HEK293T (cell line): Measurements from ENCODE around the gene DNAJB12.

Experiments
- ELF4 ChIP-seq: fragments of 450-650 bp; IDR thresholded peaks from 2 replicates; pipeline ENCODE4 v1.6.1; 2017; ENCODE audit warnings: antibody characterized with exemption
- FOXA1 ChIP-seq: fragments of 450-650 bp; IDR thresholded peaks from 2 replicates; pipeline ENCODE4 v1.6.1; 2016; ENCODE audit warnings: mild to moderate bottlenecking
- FOXK2 ChIP-seq: fragments of 450-650 bp; IDR thresholded peaks from 2 replicates; pipeline ENCODE4 v1.6.1; 2016; ENCODE audit warnings: mild to moderate bottlenecking
- FOXM1 ChIP-seq: fragments of 450-650 bp; IDR thresholded peaks from 2 replicates; pipeline ENCODE4 v1.6.1; 2017; ENCODE audit warnings: mild to moderate bottlenecking, borderline replicate concordance
- HDGF ChIP-seq: fragments of 450-650 bp; IDR thresholded peaks from 2 replicates; pipeline ENCODE4 v1.6.1; 2017; ENCODE audit warnings: antibody characterized with exemption, borderline replicate concordance
- L3MBTL2 ChIP-seq: fragments of 450-650 bp; conservative IDR thresholded peaks from 2 replicates; pipeline ENCODE4 v1.6.1; 2016; ENCODE audit warnings: mild to moderate bottlenecking
- NFRKB ChIP-seq: fragments of 450-650 bp; IDR thresholded peaks from 2 replicates; pipeline ENCODE4 v1.6.1; 2016; ENCODE audit warnings: mild to moderate bottlenecking, moderate library complexity
- SP1 ChIP-seq: fragments of 450-650 bp; IDR thresholded peaks from 2 replicates; pipeline ENCODE4 v1.6.1; 2017

DNA sequence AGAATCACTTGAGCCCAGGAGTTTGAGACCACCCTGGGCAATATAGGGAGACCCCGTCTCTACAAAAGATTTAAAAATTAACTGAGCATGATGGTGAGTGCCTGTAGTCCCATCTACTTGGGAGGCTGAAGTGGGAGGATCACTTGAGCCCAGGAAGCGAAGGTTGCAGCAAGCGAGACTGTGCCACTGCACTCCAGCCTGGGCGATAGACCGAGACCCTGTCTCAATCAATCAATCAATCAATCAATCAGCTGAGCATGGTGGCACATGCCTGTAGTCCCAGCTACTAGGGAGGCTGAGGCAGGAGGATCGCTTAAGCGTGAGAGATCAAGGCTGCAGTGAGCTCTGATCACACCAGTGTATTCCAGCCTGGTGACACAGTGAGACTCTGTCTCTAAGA, 40.5 kb downstream of the DNAJB12 start:
- no peak for TF ChIP-seq ELF4
- no peak for TF ChIP-seq FOXA1
- TF ChIP-seq SP1, result no peak
- no peak for TF ChIP-seq FOXK2
- no peak for TF ChIP-seq FOXM1
- TF ChIP-seq HDGF, result no peak
- no peak for TF ChIP-seq NFRKB
- TF ChIP-seq L3MBTL2, result no peak
